Measurements from ENCODE around the gene GNAL.
"Not testable (repeated sequence)": the region's sequence is repeated elsewhere in the genome, so short reads cannot be mapped to it uniquely, and the experiment has no call there.

Gene GNAL

GRCh38 chr18:11700876-11701275 is 11.8 kb downstream of the GNAL start:
- no peak for TF ChIP-seq CTCF (IDR thresholded peaks at IDR 0.05)
- H3K9ac ChIP-seq: no peak overlapping the region
- H3K4me3 ChIP-seq (ENCODE audit: low read depth, low read length): no peak overlapping the region
- H3K27ac ChIP-seq: no peak overlapping the region
- H3K4me2 ChIP-seq (ENCODE audit: low read length): no peak overlapping the region
- no peaks in the 10 kb centered on the region for H3K27me3 ChIP-seq (ENCODE audit: control insufficient read depth, insufficient read depth, low read length)
- no peaks in the 10 kb centered on the region for H3K4me1 ChIP-seq
- H3K79me2 ChIP-seq: no peaks in the 10 kb centered on the region
- H2AFZ ChIP-seq: no peak overlapping the region
- no peaks in the 10 kb centered on the region for H3K36me3 ChIP-seq (ENCODE audit: control insufficient read depth, insufficient read depth, low read length)
- H3K9me3 ChIP-seq (ENCODE audit: control insufficient read depth, low read length): no peaks in the 10 kb centered on the region

DNA sequence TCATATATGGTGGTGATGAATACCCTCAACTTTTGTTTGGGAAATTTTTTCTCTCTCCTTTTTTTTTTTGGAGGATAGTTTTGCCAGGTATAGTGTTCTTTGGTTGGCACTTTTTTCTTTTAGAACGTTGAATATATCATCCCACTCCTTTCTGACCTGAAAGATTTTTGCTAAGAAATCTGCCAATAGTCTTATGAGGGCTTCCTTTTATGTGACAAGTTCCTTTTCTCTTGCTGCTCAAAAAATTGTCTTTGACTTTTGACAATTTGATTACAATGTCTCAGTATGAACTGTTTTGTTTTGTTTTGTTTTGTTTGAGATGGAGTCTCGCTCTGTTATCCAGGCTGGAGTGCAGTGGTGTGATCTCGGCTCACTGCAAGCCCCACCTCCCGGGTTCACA is 21.5 kb downstream of the GNAL start:
- no peak for TF ChIP-seq CTCF (IDR thresholded peaks at IDR 0.05)
- no peak overlapping the region for H3K4me3 ChIP-seq (ENCODE audit: low read depth, low read length)
- H3K27ac ChIP-seq: no peak overlapping the region
- no peak overlapping the region for H3K4me2 ChIP-seq (ENCODE audit: low read length)
- no peaks in the 10 kb centered on the region for H3K79me2 ChIP-seq
- H3K4me1 ChIP-seq: no peaks in the 10 kb centered on the region
- no peak overlapping the region for H2AFZ ChIP-seq
- no peaks in the 10 kb centered on the region for H3K36me3 ChIP-seq (ENCODE audit: control insufficient read depth, insufficient read depth, low read length)
- no peaks in the 10 kb centered on the region for H3K9me3 ChIP-seq (ENCODE audit: control insufficient read depth, low read length)
- no peaks in the 10 kb centered on the region for H3K27me3 ChIP-seq (ENCODE audit: control insufficient read depth, insufficient read depth, low read length)
- H3K9ac ChIP-seq: no peak overlapping the region

GRCh38 chr18:11713756-11714155 is 24.7 kb downstream of the GNAL start:
- Histone ChIP-seq H3K4me3 (ENCODE audit: low read depth, low read length) (no peak overlapping the region), H3K9ac (no peak overlapping the region), H2AFZ (no peak overlapping the region), H3K27ac (no peak overlapping the region), H3K4me2 (ENCODE audit: low read length) (no peak overlapping the region), H3K9me3 (ENCODE audit: control insufficient read depth, low read length) (no peaks in the 10 kb centered on the region), H3K36me3 (ENCODE audit: control insufficient read depth, insufficient read depth, low read length) (no peaks in the 10 kb centered on the region), H3K27me3 (ENCODE audit: control insufficient read depth, insufficient read depth, low read length) (no peaks in the 10 kb centered on the region), H3K79me2 (no peaks in the 10 kb centered on the region), H3K4me1 (no peaks in the 10 kb centered on the region)
- no peak for TF ChIP-seq CTCF (IDR thresholded peaks at IDR 0.05)

DNA sequence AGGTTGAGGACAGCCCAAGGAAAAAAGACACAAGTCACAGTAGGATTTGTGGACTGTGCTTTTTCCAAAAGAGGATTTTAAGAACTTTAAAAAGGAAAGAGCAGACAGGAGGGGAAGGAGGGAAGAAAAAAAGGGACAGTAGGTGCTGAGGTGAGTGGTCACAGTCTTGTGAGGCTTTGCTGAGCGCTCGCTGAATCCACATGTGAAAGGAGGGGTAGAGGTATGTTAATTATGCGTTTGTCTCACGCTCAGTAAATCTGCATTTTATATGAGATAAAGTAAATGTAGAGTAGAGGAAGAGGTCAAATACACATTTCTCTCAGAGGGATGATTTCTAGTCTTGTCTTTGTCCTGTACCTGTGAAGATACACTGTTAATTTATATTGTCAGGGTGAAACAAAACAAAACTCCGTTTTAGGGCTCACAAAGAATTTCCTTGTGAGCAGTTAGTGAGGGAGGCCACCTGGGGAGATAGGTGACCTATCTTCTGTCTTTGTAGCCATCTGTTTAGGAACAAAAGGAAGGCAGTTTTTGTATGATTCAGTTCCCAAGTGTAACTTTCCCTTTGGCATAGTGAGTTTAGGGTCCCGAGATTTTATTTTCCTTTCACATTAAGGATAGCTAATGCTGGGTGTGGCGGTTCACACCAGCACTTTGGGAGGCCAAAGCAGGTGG is 25.3 kb downstream of the GNAL start:
- no peak overlapping the region for H3K27ac ChIP-seq
- no peak for TF ChIP-seq CTCF (IDR thresholded peaks at IDR 0.05)
- no peaks in the 10 kb centered on the region for H3K36me3 ChIP-seq (ENCODE audit: control insufficient read depth, insufficient read depth, low read length)
- H3K4me2 ChIP-seq (ENCODE audit: low read length): no peak overlapping the region
- no peaks in the 10 kb centered on the region for H3K9me3 ChIP-seq (ENCODE audit: control insufficient read depth, low read length)
- H3K9ac ChIP-seq: no peak overlapping the region
- H3K27me3 ChIP-seq (ENCODE audit: control insufficient read depth, insufficient read depth, low read length): no peaks in the 10 kb centered on the region
- no peak overlapping the region for H3K4me3 ChIP-seq (ENCODE audit: low read depth, low read length)
- H3K79me2 ChIP-seq: no peaks in the 10 kb centered on the region
- H3K4me1 ChIP-seq: no peaks in the 10 kb centered on the region
- H2AFZ ChIP-seq: no peak overlapping the region

- H3K27ac ChIP-seq; H3K4me3 ChIP-seq (ENCODE audit: low read depth, low read length); H3K4me1 ChIP-seq; H3K9me3 ChIP-seq (ENCODE audit: control insufficient read depth, low read length); H2AFZ ChIP-seq; H3K27me3 ChIP-seq (ENCODE audit: control insufficient read depth, insufficient read depth, low read length); H3K36me3 ChIP-seq (ENCODE audit: control insufficient read depth, insufficient read depth, low read length); H3K9ac ChIP-seq; H3K79me2 ChIP-seq; H3K4me2 ChIP-seq (ENCODE audit: low read length): not testable (repeated sequence)
These were observed 27.8 kb downstream of the GNAL start for GRCh38 chr18:11716767-11717315.
